GM23338 (cell line): ENCODE measurements around the gene NACAD.

Experiments
- CREB1 ChIP-seq: fragments of 250-450 bp; sonication (Bioruptor Pico); IDR thresholded peaks from 2 replicates; pipeline ENCODE4 v1.5.0; 2020; ENCODE audit warnings: low read depth, mild to moderate bottlenecking, moderate library complexity
- EZH2 ChIP-seq: fragments of 200-600 bp; sonication (generic); IDR thresholded peaks from one replicate; pipeline ENCODE4 v1.8.0; 2017; ENCODE audit warnings: antibody characterized with exemption, mild to moderate bottlenecking, low read depth; ENCODE audit not compliant: unreplicated experiment
- EZH2phosphoT487 ChIP-seq: fragments of 200-600 bp; sonication (generic); IDR thresholded peaks from one replicate; pipeline ENCODE4 v1.8.1; 2018; ENCODE audit warnings: antibody characterized with exemption; ENCODE audit not compliant: unreplicated experiment
- JUNB ChIP-seq: IDR thresholded peaks from one replicate; pipeline ENCODE4 v1.6.1; 2016; ENCODE audit warnings: antibody characterized with exemption; ENCODE audit not compliant: unreplicated experiment
- NANOG ChIP-seq: IDR thresholded peaks from 2 replicates; pipeline ENCODE4 v1.6.1; 2016; ENCODE audit warnings: antibody characterized with exemption, borderline replicate concordance
- POLR2AphosphoS5 ChIP-seq: IDR thresholded peaks from 2 replicates; pipeline ENCODE4 v1.6.1; 2016; ENCODE audit warnings: antibody characterized with exemption, low read depth
- STAT1 ChIP-seq: IDR thresholded peaks from one replicate; pipeline ENCODE4 v1.6.1; 2016; ENCODE audit warnings: antibody characterized with exemption; ENCODE audit not compliant: unreplicated experiment
- ZNF331 ChIP-seq: fragments of 250-450 bp; sonication (Bioruptor Pico); IDR thresholded peaks from 2 replicates; pipeline ENCODE4 v1.5.0; 2020; ENCODE audit warnings: low read depth, mild to moderate bottlenecking, moderate library complexity
- TF ChIP-seq, protein P1 (sequence below), 2 experiments: fragments of 200-600 bp in 1 of 2; sonication (generic) in 1 of 2; conservative IDR thresholded peaks; 2 replicates each; pipeline versions ENCODE4 v1.5.1 to v1.6.1; 2016 to 2017; ENCODE audit warnings: antibody characterized with exemption in 2 of 2, low read depth in 2 of 2, mild to moderate bottlenecking in 2 of 2, moderate library complexity in 1 of 2
- TF ChIP-seq, protein P2 (sequence below): IDR thresholded peaks from one replicate; pipeline ENCODE4 v1.6.1; 2018; ENCODE audit warnings: antibody characterized with exemption; ENCODE audit not compliant: unreplicated experiment
- TF ChIP-seq, protein P3 (sequence below): IDR thresholded peaks from 2 replicates; pipeline ENCODE4 v1.6.1; 2016; ENCODE audit warnings: antibody characterized with exemption

DNA sequence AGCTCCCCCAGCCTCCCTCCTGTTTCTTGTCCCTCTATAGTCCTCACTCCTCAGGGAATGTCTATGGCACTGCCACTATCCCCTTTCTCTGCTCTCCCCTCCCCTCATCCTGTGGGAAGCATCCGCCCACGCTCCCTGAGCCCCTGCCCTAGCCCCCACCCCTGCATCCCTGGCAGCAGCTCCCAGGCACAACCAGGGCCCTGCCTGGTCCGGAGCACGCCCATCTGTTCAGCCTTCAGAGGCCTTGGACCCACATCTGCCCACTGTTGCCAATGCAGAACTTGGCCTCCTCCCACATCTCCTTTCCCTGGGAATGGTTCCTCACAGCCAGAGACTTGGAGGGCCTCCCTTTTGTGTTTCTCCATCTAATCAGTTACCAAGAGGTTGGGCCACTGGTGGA is 43.1 kb upstream of the NACAD start:
- TF ChIP-seq, protein P1, sequence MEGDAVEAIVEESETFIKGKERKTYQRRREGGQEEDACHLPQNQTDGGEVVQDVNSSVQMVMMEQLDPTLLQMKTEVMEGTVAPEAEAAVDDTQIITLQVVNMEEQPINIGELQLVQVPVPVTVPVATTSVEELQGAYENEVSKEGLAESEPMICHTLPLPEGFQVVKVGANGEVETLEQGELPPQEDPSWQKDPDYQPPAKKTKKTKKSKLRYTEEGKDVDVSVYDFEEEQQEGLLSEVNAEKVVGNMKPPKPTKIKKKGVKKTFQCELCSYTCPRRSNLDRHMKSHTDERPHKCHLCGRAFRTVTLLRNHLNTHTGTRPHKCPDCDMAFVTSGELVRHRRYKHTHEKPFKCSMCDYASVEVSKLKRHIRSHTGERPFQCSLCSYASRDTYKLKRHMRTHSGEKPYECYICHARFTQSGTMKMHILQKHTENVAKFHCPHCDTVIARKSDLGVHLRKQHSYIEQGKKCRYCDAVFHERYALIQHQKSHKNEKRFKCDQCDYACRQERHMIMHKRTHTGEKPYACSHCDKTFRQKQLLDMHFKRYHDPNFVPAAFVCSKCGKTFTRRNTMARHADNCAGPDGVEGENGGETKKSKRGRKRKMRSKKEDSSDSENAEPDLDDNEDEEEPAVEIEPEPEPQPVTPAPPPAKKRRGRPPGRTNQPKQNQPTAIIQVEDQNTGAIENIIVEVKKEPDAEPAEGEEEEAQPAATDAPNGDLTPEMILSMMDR (conservative IDR thresholded peaks at IDR 0.05; ENCODE audit: low read depth in 2 of 2): no peak
- TF ChIP-seq EZH2 (no peak), JUNB (no peak), EZH2phosphoT487 (no peak), CREB1 (CRISPR knock-in tag) (no peak), POLR2AphosphoS5 (no peak), STAT1 (no peak), ZNF331 (no peak), NANOG (no peak)
- TF ChIP-seq, protein P2, sequence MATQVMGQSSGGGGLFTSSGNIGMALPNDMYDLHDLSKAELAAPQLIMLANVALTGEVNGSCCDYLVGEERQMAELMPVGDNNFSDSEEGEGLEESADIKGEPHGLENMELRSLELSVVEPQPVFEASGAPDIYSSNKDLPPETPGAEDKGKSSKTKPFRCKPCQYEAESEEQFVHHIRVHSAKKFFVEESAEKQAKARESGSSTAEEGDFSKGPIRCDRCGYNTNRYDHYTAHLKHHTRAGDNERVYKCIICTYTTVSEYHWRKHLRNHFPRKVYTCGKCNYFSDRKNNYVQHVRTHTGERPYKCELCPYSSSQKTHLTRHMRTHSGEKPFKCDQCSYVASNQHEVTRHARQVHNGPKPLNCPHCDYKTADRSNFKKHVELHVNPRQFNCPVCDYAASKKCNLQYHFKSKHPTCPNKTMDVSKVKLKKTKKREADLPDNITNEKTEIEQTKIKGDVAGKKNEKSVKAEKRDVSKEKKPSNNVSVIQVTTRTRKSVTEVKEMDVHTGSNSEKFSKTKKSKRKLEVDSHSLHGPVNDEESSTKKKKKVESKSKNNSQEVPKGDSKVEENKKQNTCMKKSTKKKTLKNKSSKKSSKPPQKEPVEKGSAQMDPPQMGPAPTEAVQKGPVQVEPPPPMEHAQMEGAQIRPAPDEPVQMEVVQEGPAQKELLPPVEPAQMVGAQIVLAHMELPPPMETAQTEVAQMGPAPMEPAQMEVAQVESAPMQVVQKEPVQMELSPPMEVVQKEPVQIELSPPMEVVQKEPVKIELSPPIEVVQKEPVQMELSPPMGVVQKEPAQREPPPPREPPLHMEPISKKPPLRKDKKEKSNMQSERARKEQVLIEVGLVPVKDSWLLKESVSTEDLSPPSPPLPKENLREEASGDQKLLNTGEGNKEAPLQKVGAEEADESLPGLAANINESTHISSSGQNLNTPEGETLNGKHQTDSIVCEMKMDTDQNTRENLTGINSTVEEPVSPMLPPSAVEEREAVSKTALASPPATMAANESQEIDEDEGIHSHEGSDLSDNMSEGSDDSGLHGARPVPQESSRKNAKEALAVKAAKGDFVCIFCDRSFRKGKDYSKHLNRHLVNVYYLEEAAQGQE: no peak
- TF ChIP-seq, protein P3, sequence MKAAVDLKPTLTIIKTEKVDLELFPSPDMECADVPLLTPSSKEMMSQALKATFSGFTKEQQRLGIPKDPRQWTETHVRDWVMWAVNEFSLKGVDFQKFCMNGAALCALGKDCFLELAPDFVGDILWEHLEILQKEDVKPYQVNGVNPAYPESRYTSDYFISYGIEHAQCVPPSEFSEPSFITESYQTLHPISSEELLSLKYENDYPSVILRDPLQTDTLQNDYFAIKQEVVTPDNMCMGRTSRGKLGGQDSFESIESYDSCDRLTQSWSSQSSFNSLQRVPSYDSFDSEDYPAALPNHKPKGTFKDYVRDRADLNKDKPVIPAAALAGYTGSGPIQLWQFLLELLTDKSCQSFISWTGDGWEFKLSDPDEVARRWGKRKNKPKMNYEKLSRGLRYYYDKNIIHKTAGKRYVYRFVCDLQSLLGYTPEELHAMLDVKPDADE: no peak
